GM18511 (cell line): Measurements from ENCODE around the gene SPDYE4.

Experiments
- ATAC-seq: cut with Tn5 transposase; IDR thresholded peaks from one replicate; pipeline ENCODE4 v1.9.1; 2021; ENCODE audit warnings: mild to moderate bottlenecking, moderate library complexity; ENCODE audit not compliant: unreplicated experiment

SPDYE4 gene

GRCh38 chr17:8741771-8742170 is 16.6 kb downstream of the SPDYE4 start:
- ATAC-seq, result no peak

- no peak for ATAC-seq
Measured at GRCh38 chr17:8741366-8741765, 17.0 kb downstream of the SPDYE4 start.

- ATAC-seq, result no peak
Measured at GRCh38 chr17:8740486-8740885, 17.9 kb downstream of the SPDYE4 start.

- no peak for ATAC-seq
Measured at GRCh38 chr17:8739097-8739496, 19.2 kb downstream of the SPDYE4 start.

- ATAC-seq, result no peak
Measured at GRCh38 chr17:8736796-8737195, 21.6 kb downstream of the SPDYE4 start.

GRCh38 chr17:8736362-8736761 is 22.0 kb downstream of the SPDYE4 start:
- no peak for ATAC-seq

- ATAC-seq, result no peak
Measured at GRCh38 chr17:8735336-8735939, 22.9 kb downstream of the SPDYE4 start.

- no peak for ATAC-seq
Measured at GRCh38 chr17:8734876-8735275, 23.5 kb downstream of the SPDYE4 start.

GRCh38 chr17:8732406-8733085 is 25.8 kb downstream of the SPDYE4 start:
- no peak for ATAC-seq

GRCh38 chr17:8729860-8730259 is 28.5 kb downstream of the SPDYE4 start:
- ATAC-seq, result no peak

GRCh38 chr17:8729421-8729820 is 28.9 kb downstream of the SPDYE4 start:
- no peak for ATAC-seq

- ATAC-seq, result no peak
Measured at GRCh38 chr17:8728971-8729370, 29.4 kb downstream of the SPDYE4 start.

- ATAC-seq, result no peak
Measured at GRCh38 chr17:8728251-8728938, 30.0 kb downstream of the SPDYE4 start.

- ATAC-seq, result no peak
Measured at GRCh38 chr17:8726941-8727555, 31.3 kb downstream of the SPDYE4 start.

- ATAC-seq, result no peak
Measured at GRCh38 chr17:8725881-8726876, 32.2 kb downstream of the SPDYE4 start.

- ATAC-seq, result no peak
Measured at GRCh38 chr17:8724451-8724850, 33.9 kb downstream of the SPDYE4 start.

- no peak for ATAC-seq
Measured at GRCh38 chr17:8720596-8720995, 37.8 kb downstream of the SPDYE4 start.

- ATAC-seq, result no peak
Measured at GRCh38 chr17:8719291-8720246, 38.8 kb downstream of the SPDYE4 start.

GRCh38 chr17:8718001-8718563 is 40.3 kb downstream of the SPDYE4 start:
- ATAC-seq, result no peak
